Activated naive CD8-positive, alpha-beta T cell treated with anti-CD3 and anti-CD28 coated beads, Interleukin-2, amount 10 ng/mL, durations not matched to agents 7 days and 5 days (primary cell): Measurements from ENCODE around the gene ORMDL1. TPM values are rescaled to one million over a fixed set of nuclear protein-coding genes. Genes with fewer than 3 reads are reported as not detected.

Experiments
- ATAC-seq: fragments of 150-1000 bp; cut with Tn5 transposase; one replicate; pipeline ENCODE4 v1.10.0; 2021; ENCODE audit warnings: low read depth, moderate library complexity
- POLR2A ChIA-PET: fragments of 350-600 bp; sonication (Branson Sonifier 250); formaldehyde crosslinking; loops from one replicate; lab custom pipeline; 2021; ENCODE audit warnings: antibody characterized with exemption; lab: Charles Lee
- DNase-seq: peaks from one replicate; pipeline ENCODE4 v3.0.0; 2021
- H3K27ac Mint-ChIP-seq: one replicate; pipeline ENCODE4 v1.8.0; 2022; ENCODE audit warnings: mild to moderate bottlenecking, mixed read lengths
- H3K27me3 Mint-ChIP-seq: one replicate; pipeline ENCODE4 v1.8.0; 2022; ENCODE audit warnings: mild to moderate bottlenecking, moderate library complexity, mixed read lengths
- H3K36me3 Mint-ChIP-seq: one replicate; pipeline ENCODE4 v1.8.0; 2021; ENCODE audit warnings: mild to moderate bottlenecking, mixed read lengths
- H3K4me1 Mint-ChIP-seq: one replicate; pipeline ENCODE4 v1.8.0; 2021; ENCODE audit warnings: mixed read lengths
- H3K4me3 Mint-ChIP-seq: one replicate; pipeline ENCODE4 v1.8.0; 2022; ENCODE audit warnings: mild to moderate bottlenecking, moderate library complexity, mixed read lengths
- H3K9me3 Mint-ChIP-seq: one replicate; pipeline ENCODE4 v1.8.0; 2021; ENCODE audit warnings: mixed read lengths
- total RNA-seq, 2 experiments: library from RNA; stranded (reverse); gene quantifications; one replicate each; pipeline ENCODE4 v1.2.3, GENCODE V29; 2021

The ORMDL1 gene, protein sequence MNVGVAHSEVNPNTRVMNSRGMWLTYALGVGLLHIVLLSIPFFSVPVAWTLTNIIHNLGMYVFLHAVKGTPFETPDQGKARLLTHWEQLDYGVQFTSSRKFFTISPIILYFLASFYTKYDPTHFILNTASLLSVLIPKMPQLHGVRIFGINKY
- 100 to 1,000 TPM in 1 of 2 experiments, 10 to 100 TPM in 1; 98.2 to 105 TPM for total RNA-seq

GRCh38 chr2:189783927-189784867 lies at the start of gene ORMDL1, which contains the start of gene PMS1:
Gene ORMDL1 (minus strand): TSS chr2:189784339. CDS start chr2:189782595, 1,744 bp downstream.
Gene PMS1 (plus strand): TSS chr2:189784450. CDS start chr2:189791810, 7,360 bp downstream.
- H3K36me3 Mint-ChIP-seq: peaks cover 29% of the 10 kb centered on the region
- peak; percentile 96 for DNase-seq
- no peaks in the 10 kb centered on the region for H3K27me3 Mint-ChIP-seq
- no peaks in the 10 kb centered on the region for H3K9me3 Mint-ChIP-seq
- peak within 1 kb of the TSS; percentile 91 for H3K27ac Mint-ChIP-seq
- peak; percentile 94 for ATAC-seq
- POLR2A ChIA-PET: interaction anchor here (1.2 to 2.4 kb wide), 4 partner anchors 20 to 1097 kb away, joined by 3 to 42 read pairs (median 6); partner anchors contain the start of gene OSGEPL1
- peaks cover 42% of the 10 kb centered on the region for H3K4me1 Mint-ChIP-seq
- H3K4me3 Mint-ChIP-seq: peak within 1 kb of the TSS; percentile 94

DNA sequence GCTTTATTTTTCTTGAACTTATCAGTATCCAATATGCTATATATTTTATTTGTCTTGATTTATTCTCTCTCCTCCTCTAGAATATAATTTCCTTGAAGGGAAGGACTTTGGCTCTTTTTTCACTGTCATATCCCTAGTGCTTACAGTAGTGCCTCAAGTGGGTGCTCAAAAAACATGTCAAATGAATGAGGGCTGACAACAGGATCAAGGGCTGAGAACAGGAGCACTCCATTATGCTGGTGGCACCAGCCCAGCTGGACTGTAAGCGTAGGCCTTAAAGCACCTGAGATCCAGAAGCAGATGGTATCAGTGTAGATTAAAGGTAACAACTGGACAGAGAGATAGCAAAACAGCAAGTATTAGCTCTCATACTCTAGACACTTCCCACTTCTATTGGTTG lies 46.4 kb upstream of the ORMDL1 start:
- H3K27ac Mint-ChIP-seq: no peak overlapping the region
- H3K36me3 Mint-ChIP-seq: peaks cover 16% of the 10 kb centered on the region
- H3K4me3 Mint-ChIP-seq: no peak overlapping the region
- H3K27me3 Mint-ChIP-seq: no peaks in the 10 kb centered on the region
- no peaks in the 10 kb centered on the region for H3K9me3 Mint-ChIP-seq
- no peak for ATAC-seq
- POLR2A ChIA-PET: no interaction called here
- H3K4me1 Mint-ChIP-seq: peaks cover 2% of the 10 kb centered on the region
- DNase-seq: no peak

GRCh38 chr2:189829102-189829833 lies 45.1 kb upstream of the ORMDL1 start:
- no peak overlapping the region for H3K27ac Mint-ChIP-seq
- ATAC-seq (no peak), DNase-seq (no peak)
- H3K27me3 Mint-ChIP-seq: no peaks in the 10 kb centered on the region
- H3K4me3 Mint-ChIP-seq: no peak overlapping the region
- POLR2A ChIA-PET: no interaction called here
- peaks cover 14% of the 10 kb centered on the region for H3K36me3 Mint-ChIP-seq
- no peaks in the 10 kb centered on the region for H3K9me3 Mint-ChIP-seq
- H3K4me1 Mint-ChIP-seq: peaks cover under 1% of the 10 kb centered on the region

DNA sequence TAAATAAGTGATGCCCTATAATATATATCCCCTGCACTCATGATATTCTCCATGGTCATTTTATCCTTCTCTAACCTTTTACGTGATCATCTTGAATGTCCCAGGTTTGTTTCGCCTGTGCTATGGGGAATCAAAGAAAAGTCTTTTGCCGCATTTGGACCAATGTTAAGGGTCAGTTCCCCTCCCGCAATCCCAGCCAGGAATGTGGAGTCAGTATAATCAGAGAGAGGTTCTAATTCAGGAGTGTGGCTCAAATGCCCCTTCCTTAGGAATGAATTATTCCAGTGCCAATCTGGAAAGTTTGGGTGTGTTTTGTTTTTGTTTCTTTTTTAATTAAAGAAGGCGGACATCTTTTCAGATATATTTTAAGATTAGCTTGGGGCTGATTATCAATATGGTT lies 41.9 kb upstream of the ORMDL1 start:
- no peak overlapping the region for H3K4me3 Mint-ChIP-seq
- POLR2A ChIA-PET: no interaction called here
- H3K27ac Mint-ChIP-seq: no peak overlapping the region
- H3K4me1 Mint-ChIP-seq: no peaks in the 10 kb centered on the region
- H3K36me3 Mint-ChIP-seq: peaks cover 11% of the 10 kb centered on the region
- DNase-seq: no peak
- H3K27me3 Mint-ChIP-seq: no peaks in the 10 kb centered on the region
- H3K9me3 Mint-ChIP-seq: no peaks in the 10 kb centered on the region
- ATAC-seq: no peak

DNA sequence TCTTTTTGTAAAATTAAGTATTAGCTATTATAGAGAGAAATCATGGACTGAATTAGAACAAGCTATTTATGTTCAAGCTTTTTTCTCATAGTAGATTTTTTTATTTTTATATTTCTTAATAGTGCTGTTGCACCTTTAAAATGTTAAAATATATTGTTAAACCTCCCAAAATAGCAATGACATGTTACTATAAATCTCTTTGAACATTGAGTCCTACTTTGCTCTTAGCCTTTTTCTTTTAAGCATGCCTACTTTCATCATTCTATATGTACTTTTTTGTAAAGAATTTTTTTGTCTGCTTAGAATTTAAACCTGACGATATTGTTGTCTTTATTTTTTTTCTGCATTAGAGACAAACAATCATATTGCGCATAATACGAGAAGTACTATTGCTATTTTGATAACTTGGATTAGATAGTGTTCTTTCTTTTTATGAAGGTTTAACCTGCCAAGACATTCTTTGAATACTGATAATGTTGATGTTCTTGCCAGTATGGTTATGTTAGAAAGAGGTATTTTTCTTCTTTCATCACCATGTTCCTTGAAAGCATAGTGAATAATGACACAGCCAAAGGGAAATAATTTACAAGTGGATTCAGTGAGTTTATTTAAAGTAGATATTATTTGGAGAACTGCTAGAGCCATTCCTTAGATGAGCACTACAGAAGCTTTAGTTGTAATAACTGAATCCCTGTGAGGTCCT lies 40.7 kb upstream of the ORMDL1 start:
- H3K36me3 Mint-ChIP-seq: peaks cover 13% of the 10 kb centered on the region
- POLR2A ChIA-PET: no interaction called here
- H3K4me1 Mint-ChIP-seq: no peaks in the 10 kb centered on the region
- H3K27ac Mint-ChIP-seq: no peak overlapping the region
- H3K27me3 Mint-ChIP-seq: no peaks in the 10 kb centered on the region
- DNase-seq (no peak), ATAC-seq (no peak)
- H3K4me3 Mint-ChIP-seq: no peak overlapping the region
- H3K9me3 Mint-ChIP-seq: no peaks in the 10 kb centered on the region

GRCh38 chr2:189821953-189822748 lies 38.0 kb upstream of the ORMDL1 start:
- no peak for DNase-seq
- no peaks in the 10 kb centered on the region for H3K4me1 Mint-ChIP-seq
- ATAC-seq: no peak
- H3K27ac Mint-ChIP-seq: no peak overlapping the region
- POLR2A ChIA-PET: no interaction called here
- peaks cover 19% of the 10 kb centered on the region for H3K36me3 Mint-ChIP-seq
- H3K9me3 Mint-ChIP-seq: no peaks in the 10 kb centered on the region
- no peaks in the 10 kb centered on the region for H3K27me3 Mint-ChIP-seq
- H3K4me3 Mint-ChIP-seq: no peak overlapping the region

- ATAC-seq (no peak), DNase-seq (no peak)
- Mint-ChIP-seq H3K9me3 (no peaks in the 10 kb centered on the region), H3K27ac (no peak overlapping the region), H3K4me3 (no peak overlapping the region), H3K36me3 (peaks cover 23% of the 10 kb centered on the region), H3K27me3 (no peaks in the 10 kb centered on the region), H3K4me1 (no peaks in the 10 kb centered on the region)
- POLR2A ChIA-PET: no interaction called here
These were observed 35.2 kb upstream of the ORMDL1 start for GRCh38 chr2:189819297-189819704.

DNA sequence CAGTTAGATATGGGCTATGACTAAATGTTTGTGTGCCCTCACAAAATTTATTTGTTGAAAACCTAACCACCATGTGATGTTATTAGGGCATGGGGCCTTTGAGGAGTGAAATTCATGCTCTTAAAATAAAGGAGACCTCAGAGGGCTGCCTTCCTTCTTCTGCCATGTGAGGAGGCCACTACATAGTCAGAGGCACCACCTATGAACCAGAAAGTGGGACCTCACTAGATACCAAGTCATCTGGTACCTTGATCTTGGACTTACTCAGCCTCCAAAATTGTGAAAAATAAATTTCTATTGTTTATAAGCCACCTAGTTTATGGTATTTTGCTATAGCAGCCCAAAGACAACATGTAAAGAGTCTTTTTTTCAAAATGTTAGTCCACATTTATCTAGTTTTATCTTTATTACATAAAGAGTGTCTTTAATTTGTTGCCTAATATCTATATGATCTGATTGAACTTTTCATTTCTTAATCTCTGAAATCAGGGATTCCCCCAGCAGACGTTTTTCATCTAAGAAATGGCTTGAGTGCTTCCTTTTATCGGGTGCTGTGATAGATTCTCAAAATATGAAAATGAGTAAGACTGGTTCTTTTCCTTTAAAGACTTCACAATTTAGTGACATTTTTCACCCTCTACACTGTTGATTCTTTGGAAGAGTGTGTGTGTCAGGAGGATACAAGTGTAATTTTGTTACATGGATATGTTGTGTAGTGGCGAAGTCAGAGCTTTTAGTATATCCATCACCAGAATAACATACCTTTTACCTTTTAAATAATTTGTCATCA lies 34.3 kb upstream of the ORMDL1 start:
- no peak overlapping the region for H3K4me3 Mint-ChIP-seq
- H3K27me3 Mint-ChIP-seq: no peaks in the 10 kb centered on the region
- H3K4me1 Mint-ChIP-seq: no peaks in the 10 kb centered on the region
- H3K27ac Mint-ChIP-seq: no peak overlapping the region
- POLR2A ChIA-PET: no interaction called here
- H3K36me3 Mint-ChIP-seq: peaks cover 31% of the 10 kb centered on the region
- no peaks in the 10 kb centered on the region for H3K9me3 Mint-ChIP-seq
- DNase-seq: no peak
- no peak for ATAC-seq

DNA sequence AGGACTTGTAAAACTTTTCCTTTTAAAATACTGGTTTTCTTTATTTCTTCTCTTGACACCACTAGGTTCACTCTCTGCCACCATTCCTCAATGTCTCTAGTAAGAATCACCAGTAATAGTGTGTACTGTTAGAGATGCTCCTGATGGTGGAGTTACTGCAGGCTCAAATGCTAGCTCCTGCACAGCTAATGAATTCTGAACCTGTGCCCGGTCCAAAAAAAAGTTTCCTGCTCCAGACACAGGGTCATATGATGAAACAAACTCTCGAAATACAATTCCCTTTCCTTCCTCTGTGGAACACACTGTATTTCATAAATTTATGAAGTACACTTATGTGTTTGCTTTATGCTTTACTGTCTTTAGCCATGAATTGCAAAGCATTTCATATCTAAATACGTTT lies 19.3 kb upstream of the ORMDL1 start:
- H3K27me3 Mint-ChIP-seq: no peaks in the 10 kb centered on the region
- no peak for ATAC-seq
- DNase-seq: no peak
- no peak overlapping the region for H3K27ac Mint-ChIP-seq
- H3K4me1 Mint-ChIP-seq: no peaks in the 10 kb centered on the region
- H3K9me3 Mint-ChIP-seq: no peaks in the 10 kb centered on the region
- peaks cover 10% of the 10 kb centered on the region for H3K36me3 Mint-ChIP-seq
- H3K4me3 Mint-ChIP-seq: no peak overlapping the region
- POLR2A ChIA-PET: no interaction called here

DNA sequence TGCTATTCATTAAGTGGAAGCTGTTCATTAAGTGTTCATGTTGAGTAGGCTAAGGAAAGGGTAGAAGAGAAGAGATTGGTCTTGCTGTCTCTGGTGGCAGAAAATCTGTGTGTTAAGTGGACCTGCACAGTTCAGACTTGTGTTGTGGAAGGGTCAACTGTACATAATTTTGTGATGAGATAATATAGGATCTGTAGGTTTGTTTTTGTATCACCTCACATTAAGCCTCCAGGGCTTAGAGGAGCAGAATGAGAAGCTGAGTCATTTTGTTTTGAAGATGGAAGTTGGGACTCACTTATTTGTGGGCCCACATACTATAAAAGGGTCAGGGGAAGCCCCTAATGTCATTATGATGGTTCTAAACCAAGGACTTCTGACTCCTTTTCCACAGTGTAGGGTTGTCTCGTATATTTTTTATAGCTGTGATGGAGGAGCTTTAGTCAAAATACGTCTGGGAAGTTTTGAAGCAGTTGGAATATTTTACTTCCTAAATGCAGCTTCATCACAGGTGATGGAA lies 18.3 kb upstream of the ORMDL1 start:
- ATAC-seq: no peak
- peaks cover 6% of the 10 kb centered on the region for H3K36me3 Mint-ChIP-seq
- no peak for DNase-seq
- POLR2A ChIA-PET: no interaction called here
- H3K9me3 Mint-ChIP-seq: no peaks in the 10 kb centered on the region
- H3K27me3 Mint-ChIP-seq: no peaks in the 10 kb centered on the region
- no peaks in the 10 kb centered on the region for H3K4me1 Mint-ChIP-seq
- H3K27ac Mint-ChIP-seq: no peak overlapping the region
- no peak overlapping the region for H3K4me3 Mint-ChIP-seq

DNA sequence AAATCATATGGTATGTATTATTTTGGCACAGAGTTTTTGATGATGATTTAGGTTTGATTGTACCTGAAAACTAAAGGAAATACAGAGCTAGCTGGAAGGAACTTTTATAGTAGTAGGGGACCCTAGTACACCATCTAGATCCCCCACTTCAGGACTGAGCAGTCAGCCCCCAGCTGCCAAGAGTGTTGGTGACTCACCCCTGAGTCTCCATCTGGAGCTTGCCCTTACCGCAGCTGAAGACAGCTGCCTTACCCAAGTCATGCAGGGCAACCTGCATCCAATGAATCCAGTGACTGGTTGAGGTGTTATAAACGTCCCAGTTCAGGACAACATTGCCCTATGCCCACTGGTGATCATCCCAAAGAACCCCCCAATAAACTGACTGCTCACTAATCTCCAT lies 15.4 kb upstream of the ORMDL1 start:
- H3K4me3 Mint-ChIP-seq: no peak overlapping the region
- H3K27me3 Mint-ChIP-seq: no peaks in the 10 kb centered on the region
- POLR2A ChIA-PET: interaction anchor here (0.9 kb wide), 1 partner anchor 9 kb away, joined by 5 read pairs; no protein-coding TSS in a partner anchor
- H3K36me3 Mint-ChIP-seq: peaks cover 10% of the 10 kb centered on the region
- H3K9me3 Mint-ChIP-seq: no peaks in the 10 kb centered on the region
- H3K27ac Mint-ChIP-seq: no peak overlapping the region
- DNase-seq: no peak
- H3K4me1 Mint-ChIP-seq: no peaks in the 10 kb centered on the region
- ATAC-seq: no peak

DNA sequence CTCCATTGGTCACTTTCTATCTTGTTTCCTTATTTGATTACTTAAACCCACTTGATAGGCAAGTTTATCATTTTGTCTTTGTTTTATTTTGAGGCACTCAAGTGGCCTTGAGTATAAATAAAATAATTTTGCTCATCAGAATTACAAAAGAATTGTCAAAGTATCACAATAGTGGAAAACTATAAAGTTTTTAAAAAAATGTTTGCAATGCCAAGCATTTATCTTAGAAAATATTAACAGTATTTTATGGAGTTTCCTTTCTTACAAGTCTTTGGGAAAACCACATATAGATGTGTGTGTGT lies 14.8 kb upstream of the ORMDL1 start:
- Mint-ChIP-seq H3K27ac (no peak overlapping the region), H3K4me1 (no peaks in the 10 kb centered on the region), H3K36me3 (peaks cover 10% of the 10 kb centered on the region), H3K9me3 (no peaks in the 10 kb centered on the region), H3K27me3 (no peaks in the 10 kb centered on the region), H3K4me3 (no peak overlapping the region)
- ATAC-seq (no peak), DNase-seq (no peak)
- POLR2A ChIA-PET: interaction anchor here (0.9 kb wide), 1 partner anchor 10 kb away, joined by 5 read pairs; no protein-coding TSS in a partner anchor
